ENCODE data around the gene HBD.

The HBD gene

DNA sequence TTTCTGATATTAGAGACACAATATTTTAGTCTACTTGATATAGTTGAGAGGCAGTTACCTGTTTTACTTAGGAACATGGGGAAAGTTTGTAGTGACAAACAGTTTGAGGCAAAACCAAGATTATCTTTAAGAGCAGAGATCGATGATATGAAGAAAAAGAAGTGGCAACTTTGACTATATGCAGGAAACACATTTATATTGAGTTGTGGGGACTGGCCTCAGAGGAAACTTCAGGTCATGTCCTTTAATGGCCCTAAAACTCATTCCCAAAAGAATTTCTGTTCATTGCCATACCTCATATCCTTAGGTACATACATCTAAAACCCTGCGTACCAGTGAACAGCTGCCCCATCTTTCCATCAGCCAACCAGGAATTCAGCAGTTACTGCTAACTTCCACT lies 10.9 kb upstream of the HBD start:
- H3K4me3 ChIP-seq (ENCODE audit: low read depth, low read length): no peak overlapping the region
- TF ChIP-seq, protein P1, sequence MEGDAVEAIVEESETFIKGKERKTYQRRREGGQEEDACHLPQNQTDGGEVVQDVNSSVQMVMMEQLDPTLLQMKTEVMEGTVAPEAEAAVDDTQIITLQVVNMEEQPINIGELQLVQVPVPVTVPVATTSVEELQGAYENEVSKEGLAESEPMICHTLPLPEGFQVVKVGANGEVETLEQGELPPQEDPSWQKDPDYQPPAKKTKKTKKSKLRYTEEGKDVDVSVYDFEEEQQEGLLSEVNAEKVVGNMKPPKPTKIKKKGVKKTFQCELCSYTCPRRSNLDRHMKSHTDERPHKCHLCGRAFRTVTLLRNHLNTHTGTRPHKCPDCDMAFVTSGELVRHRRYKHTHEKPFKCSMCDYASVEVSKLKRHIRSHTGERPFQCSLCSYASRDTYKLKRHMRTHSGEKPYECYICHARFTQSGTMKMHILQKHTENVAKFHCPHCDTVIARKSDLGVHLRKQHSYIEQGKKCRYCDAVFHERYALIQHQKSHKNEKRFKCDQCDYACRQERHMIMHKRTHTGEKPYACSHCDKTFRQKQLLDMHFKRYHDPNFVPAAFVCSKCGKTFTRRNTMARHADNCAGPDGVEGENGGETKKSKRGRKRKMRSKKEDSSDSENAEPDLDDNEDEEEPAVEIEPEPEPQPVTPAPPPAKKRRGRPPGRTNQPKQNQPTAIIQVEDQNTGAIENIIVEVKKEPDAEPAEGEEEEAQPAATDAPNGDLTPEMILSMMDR (IDR thresholded peaks at IDR 0.05; ENCODE audit: low read depth, low read length): no peak

DNA sequence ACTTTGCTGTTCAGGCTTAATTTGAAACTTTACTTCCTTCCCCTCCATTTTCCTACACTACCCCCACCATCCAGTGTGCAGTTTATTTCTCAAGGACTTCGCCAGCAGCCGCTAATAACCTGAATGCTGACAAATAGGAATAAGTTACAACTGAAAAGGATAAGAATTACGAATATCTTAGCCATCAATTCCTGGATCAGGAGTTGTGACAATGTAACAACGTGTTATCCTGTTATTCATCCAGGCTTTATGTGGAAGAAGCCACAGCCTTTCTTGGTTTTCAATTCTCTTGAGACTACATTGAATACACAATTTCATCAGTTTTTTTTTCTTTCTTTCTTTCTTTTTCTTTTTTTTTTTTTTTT lies 9.5 kb upstream of the HBD start:
- TF ChIP-seq, protein P1 (IDR thresholded peaks at IDR 0.05; ENCODE audit: low read depth, low read length): no peak
- no peak overlapping the region for H3K4me3 ChIP-seq (ENCODE audit: low read depth, low read length)

- H3K4me3 ChIP-seq (ENCODE audit: low read depth, low read length): no peak overlapping the region
- TF ChIP-seq, protein P1 (IDR thresholded peaks at IDR 0.05; ENCODE audit: low read depth, low read length): no peak
Observed at GRCh38 chr11:5242933-5243815, 8.9 kb upstream of the HBD start.

- no peak overlapping the region for H3K4me3 ChIP-seq (ENCODE audit: low read depth, low read length)
- TF ChIP-seq, protein P1 (IDR thresholded peaks at IDR 0.05; ENCODE audit: low read depth, low read length): no peak
Observed at GRCh38 chr11:5242208-5242607, 7.9 kb upstream of the HBD start.

DNA sequence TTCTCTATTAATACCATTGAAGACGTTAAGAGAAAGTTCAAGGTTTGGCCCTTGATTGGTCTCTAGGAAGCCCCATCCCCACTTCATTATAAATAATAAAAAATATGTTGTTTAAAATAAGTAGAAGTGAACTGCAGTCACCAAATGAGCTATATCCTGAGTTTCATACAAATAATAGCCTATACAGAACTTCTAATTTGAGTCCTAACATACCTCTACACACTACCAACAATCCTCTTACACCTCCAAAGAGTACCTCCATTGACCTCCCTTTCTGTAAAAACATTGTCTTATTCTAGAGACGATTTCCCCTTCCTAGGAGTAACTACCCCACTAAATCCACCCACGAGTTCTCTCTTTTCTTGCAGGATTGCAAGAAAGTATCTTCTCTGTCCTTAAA lies 7.2 kb upstream of the HBD start:
- H3K4me3 ChIP-seq (ENCODE audit: low read depth, low read length): no peak overlapping the region
- TF ChIP-seq, protein P1 (IDR thresholded peaks at IDR 0.05; ENCODE audit: low read depth, low read length): no peak

DNA sequence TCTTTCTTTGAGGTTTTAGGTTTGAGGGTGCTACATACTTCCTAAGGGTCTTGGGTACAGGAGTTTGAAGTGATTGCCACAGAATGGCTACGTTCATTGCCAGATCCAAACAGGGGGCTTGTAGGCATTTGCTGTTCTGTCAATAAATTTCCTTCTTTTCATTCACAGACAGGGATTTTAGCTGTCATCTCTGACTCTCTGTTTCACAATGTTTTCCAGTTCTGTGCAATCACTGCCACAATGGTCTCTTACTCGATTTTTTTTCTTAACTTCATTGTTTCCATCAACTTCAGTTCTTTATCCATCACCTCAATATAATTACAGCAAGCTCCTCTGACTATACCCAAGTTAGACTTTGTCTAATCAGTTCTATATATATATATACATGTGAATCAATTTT lies 6.2 kb upstream of the HBD start:
- TF ChIP-seq, protein P1 (IDR thresholded peaks at IDR 0.05; ENCODE audit: low read depth, low read length): no peak
- H3K4me3 ChIP-seq (ENCODE audit: low read depth, low read length): no peak overlapping the region

DNA sequence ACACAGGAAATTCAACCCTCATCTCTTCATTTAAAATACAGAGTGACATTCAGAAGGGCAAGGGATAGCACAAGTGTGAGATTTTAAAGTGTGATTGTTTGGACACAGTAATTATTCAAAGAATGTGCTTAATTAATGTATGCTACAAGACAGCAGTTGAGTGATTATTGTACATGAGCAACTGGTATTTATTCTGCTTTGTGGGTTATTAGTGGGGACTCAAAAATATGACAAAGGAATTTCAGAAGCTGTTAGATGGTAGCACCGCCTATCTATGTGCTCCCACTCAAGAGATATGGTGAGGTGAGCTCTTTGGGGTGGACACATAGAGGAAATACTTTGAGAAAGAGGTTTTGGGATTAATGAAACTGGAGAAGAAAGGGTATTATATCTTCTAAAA lies 5.8 kb upstream of the HBD start:
- H3K4me3 ChIP-seq (ENCODE audit: low read depth, low read length): no peak overlapping the region
- TF ChIP-seq, protein P1 (IDR thresholded peaks at IDR 0.05; ENCODE audit: low read depth, low read length): no peak
